T-helper 2 cell (primary cell): Measurements from ENCODE around the gene PHAF1.
A peak's percentile ranks its signal among the peaks of the same experiment; 100 is the strongest.

ENCODE experiments used
- DNase-seq, 5 experiments: peaks; one replicate each; pipeline versions ENCODE4 v3.0.0 to v3.0.0-alpha.2; 2012 to 2022

PHAF1 gene

GRCh38 chr16:67148221-67148620 lies 38.5 kb downstream of the PHAF1 start:
- no peak for DNase-seq

GRCh38 chr16:67148656-67149275 lies 39.0 kb downstream of the PHAF1 start:
- DNase-seq, result no peak

GRCh38 chr16:67149276-67150046 lies 39.7 kb downstream of the PHAF1 start:
- no peak for DNase-seq

GRCh38 chr16:67150047-67150832 lies 40.5 kb downstream of the PHAF1 start:
- DNase-seq, result peak in 1 of 5 experiments; percentile 84

- peak in 1 of 5 experiments; percentile 67 for DNase-seq
Measured at GRCh38 chr16:67150833-67151396, 41.2 kb downstream of the PHAF1 start, which contains the start of gene B3GNT9. Gene B3GNT9 (minus strand): TSS chr16:67150998. CDS start chr16:67150485, 513 bp downstream.

GRCh38 chr16:67151431-67152097 lies 41.8 kb downstream of the PHAF1 start:
- no peak for DNase-seq

GRCh38 chr16:67154578-67155294 lies 45.0 kb downstream of the PHAF1 start:
- no peak for DNase-seq

GRCh38 chr16:67155295-67156142 lies 45.8 kb downstream of the PHAF1 start:
- peak; percentile 63 to 80 (median 70) for DNase-seq

- no peak for DNase-seq
Measured at GRCh38 chr16:67156143-67156844, 46.6 kb downstream of the PHAF1 start.

GRCh38 chr16:67157106-67157748 lies 47.5 kb downstream of the PHAF1 start:
- DNase-seq, result no peak

GRCh38 chr16:67157892-67158635 lies 48.3 kb downstream of the PHAF1 start:
- DNase-seq, result peak in 2 of 5 experiments; percentile 40 to 62

- peak; percentile 54 to 90 (median 74) for DNase-seq
Measured at GRCh38 chr16:67158637-67159600, 49.2 kb downstream of the PHAF1 start.

GRCh38 chr16:67161595-67162058 lies 51.9 kb downstream of the PHAF1 start:
- no peak for DNase-seq

GRCh38 chr16:67162506-67163163 lies 52.9 kb downstream of the PHAF1 start:
- no peak for DNase-seq

GRCh38 chr16:67163164-67163998 lies 53.6 kb downstream of the PHAF1 start:
- peak in 1 of 5 experiments; percentile 90 for DNase-seq
